ENCODE data around the gene ABCC1. TPM values are rescaled to one million over a fixed set of nuclear protein-coding genes. Genes with fewer than 3 reads are reported as not detected.
"Not testable (repeated sequence)": the region's sequence is repeated elsewhere in the genome, so short reads cannot be mapped to it uniquely, and the experiment has no call there.

The ABCC1 gene
- total RNA-seq, 1 donor from 2014 or later, result 49.8 TPM

GRCh38 chr16:16190546-16190945, 241.1 kb downstream of the ABCC1 start:
- CTCF ChIA-PET, result no interaction called here
- no peak for ATAC-seq (ENCODE audit: low read depth)
- Mint-ChIP-seq H3K36me3 (ENCODE audit: low read depth) (no peaks in the 10 kb centered on the region), H3K27me3 (peaks cover 4% of the 10 kb centered on the region), H3K27ac (no peak overlapping the region), H3K4me1 (peaks cover 3% of the 10 kb centered on the region), H3K4me3 (no peak overlapping the region), H3K9me3 (no peaks in the 10 kb centered on the region)
- DNase-seq, result no peak
- intact Hi-C loops (cut with micrococcal nuclease), result loop anchor here (5.0 kb wide), 1 partner anchor 763 kb away; no protein-coding TSS in a partner anchor
- no peak for TF ChIP-seq CTCF (IDR thresholded peaks at IDR 0.05)
- POLR2A ChIA-PET, result no interaction called here

- H3K9me3 Mint-ChIP-seq; POLR2A ChIA-PET; H3K4me1 Mint-ChIP-seq; DNase-seq; H3K36me3 Mint-ChIP-seq (ENCODE audit: low read depth); H3K4me3 Mint-ChIP-seq; ATAC-seq (ENCODE audit: low read depth); H3K27me3 Mint-ChIP-seq; H3K27ac Mint-ChIP-seq; CTCF ChIA-PET: not testable (repeated sequence)
- intact Hi-C loops (cut with micrococcal nuclease), result loop anchor here (5.0 kb wide), 1 partner anchor 764 kb away; no protein-coding TSS in a partner anchor
Observed at GRCh38 chr16:16190966-16191365, 241.6 kb downstream of the ABCC1 start.

GRCh38 chr16:16191493-16192167, 242.2 kb downstream of the ABCC1 start:
- H3K36me3 Mint-ChIP-seq (ENCODE audit: low read depth), result no peaks in the 10 kb centered on the region
- H3K27me3 Mint-ChIP-seq, result peaks cover 4% of the 10 kb centered on the region
- CTCF ChIA-PET, result no interaction called here
- no peak overlapping the region for H3K4me3 Mint-ChIP-seq
- H3K27ac Mint-ChIP-seq, result no peak overlapping the region
- peaks cover 3% of the 10 kb centered on the region for H3K4me1 Mint-ChIP-seq
- intact Hi-C loops (cut with micrococcal nuclease), result loop anchor here (5.0 kb wide), 1 partner anchor 764 kb away; no protein-coding TSS in a partner anchor
- H3K9me3 Mint-ChIP-seq, result no peaks in the 10 kb centered on the region
- no peak for DNase-seq
- TF ChIP-seq CTCF (IDR thresholded peaks at IDR 0.05), result no peak
- no peak for ATAC-seq (ENCODE audit: low read depth)
- POLR2A ChIA-PET, result interaction anchor here (0.6 kb wide), 1 partner anchor 13 kb away, joined by 3 read pairs; no protein-coding TSS in a partner anchor

Other genes starting within 250 kb of the ABCC1 start
- gene MYH11, start 92.6 kb upstream of the ABCC1 start, total RNA-seq, result 0.17 and 0.58 TPM in 2 replicates
- gene CEP20, start 61.0 kb upstream of the ABCC1 start, total RNA-seq, result 32.2 and 36.4 TPM in 2 replicates

Measured in activated B cell treated with CpG ODN at 0.5 μM for 24 hours (primary cell).